Hematopoietic multipotent progenitor cell treated with erythropoietin and hydrocortisone succinate and interleukin-3 and kit ligand, for 15 days (in vitro differentiated cells): ENCODE data around the gene BTG1.

Experiments used
- DNase-seq: peaks from one replicate; pipeline ENCODE4 v3.0.0-alpha.2; 2015; ENCODE audit warnings: low spot score

BTG1 gene

GRCh38 chr12:92133795-92134637 lies 11.6 kb downstream of the BTG1 start:
- no peak for DNase-seq

GRCh38 chr12:92133171-92133570 lies 12.5 kb downstream of the BTG1 start:
- no peak for DNase-seq

GRCh38 chr12:92132288-92132687 lies 13.4 kb downstream of the BTG1 start:
- no peak for DNase-seq

GRCh38 chr12:92130999-92131398 lies 14.6 kb downstream of the BTG1 start:
- no peak for DNase-seq

- no peak for DNase-seq
Observed at GRCh38 chr12:92129609-92130008, 16.0 kb downstream of the BTG1 start.

GRCh38 chr12:92128612-92129011 lies 17.0 kb downstream of the BTG1 start:
- DNase-seq = no peak

- no peak for DNase-seq
Observed at GRCh38 chr12:92124689-92125029, 21.0 kb downstream of the BTG1 start.

- no peak for DNase-seq
Observed at GRCh38 chr12:92123780-92124688, 21.6 kb downstream of the BTG1 start.

GRCh38 chr12:92122941-92123779 lies 22.5 kb downstream of the BTG1 start:
- DNase-seq = no peak

- DNase-seq = no peak
Observed at GRCh38 chr12:92121826-92122225, 23.8 kb downstream of the BTG1 start.

- no peak for DNase-seq
Observed at GRCh38 chr12:92118826-92119536, 26.7 kb downstream of the BTG1 start.

- DNase-seq = no peak
Observed at GRCh38 chr12:92114834-92115233, 30.8 kb downstream of the BTG1 start.

- no peak for DNase-seq
Observed at GRCh38 chr12:92111256-92111655, 34.4 kb downstream of the BTG1 start.

GRCh38 chr12:92110083-92110640 lies 35.5 kb downstream of the BTG1 start:
- DNase-seq = no peak

GRCh38 chr12:92109613-92110012 lies 36.0 kb downstream of the BTG1 start:
- no peak for DNase-seq

GRCh38 chr12:92108651-92109050 lies 37.0 kb downstream of the BTG1 start:
- no peak for DNase-seq

- DNase-seq = no peak
Observed at GRCh38 chr12:92107621-92108131, 38.0 kb downstream of the BTG1 start.

GRCh38 chr12:92107094-92107493 lies 38.6 kb downstream of the BTG1 start:
- DNase-seq = no peak

GRCh38 chr12:92105676-92106075 lies 40.0 kb downstream of the BTG1 start:
- no peak for DNase-seq

GRCh38 chr12:92105110-92105509 lies 40.5 kb downstream of the BTG1 start:
- DNase-seq = no peak

GRCh38 chr12:92102606-92103005 lies 43.0 kb downstream of the BTG1 start:
- no peak for DNase-seq
